ENCODE results near the gene TINAGL1. TPM values are rescaled to one million over a fixed set of nuclear protein-coding genes. Genes with fewer than 3 reads are reported as not detected.

The TINAGL1 gene
- total and polyA plus RNA-seq, 2 donors (not counting 3 experiments of a cell fraction or from before 2014, with no cell fraction given), result 312 to 477 TPM

DNA sequence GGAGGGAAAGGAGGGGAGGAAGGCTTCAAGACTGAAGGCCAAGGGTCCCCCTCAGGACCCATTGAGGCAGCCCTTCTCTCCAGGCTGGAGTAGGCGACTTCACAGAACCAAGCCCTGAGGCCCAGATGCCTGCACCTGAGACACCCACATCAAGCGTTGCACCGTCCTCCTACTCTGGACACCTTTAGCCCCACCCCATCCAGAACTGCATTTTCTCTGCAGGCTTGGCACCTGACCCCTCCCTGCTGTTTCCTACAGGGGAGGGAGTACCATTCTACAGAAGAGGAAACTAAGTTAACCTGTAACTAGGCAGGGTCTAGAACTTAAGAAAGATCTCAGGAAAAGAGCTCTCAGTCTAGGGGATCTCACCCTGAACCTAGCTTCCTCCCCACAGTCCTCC lies 56.3 kb downstream of the TINAGL1 start:
- H3K4me1 ChIP-seq (ENCODE audit: control insufficient read depth, extremely low read depth, insufficient read depth, low read length), result no peaks in the 10 kb centered on the region
- POLR2A ChIA-PET, result interaction anchor here (1.2 kb wide), 1 partner anchor 12 kb away, joined by 4 read pairs; the partner anchor contains the start of gene PEF1
- H3K9me3 ChIP-seq (replicated peaks; ENCODE audit: control insufficient read depth, insufficient read depth, low read length), result no peaks in the 10 kb centered on the region
- DNase-seq (ENCODE audit: low read depth, low spot score) (no peak), FAIRE-seq (no peak)
- BruUV-seq (replicated peaks), result no TSS peak
- CTCF ChIA-PET, result interaction anchor here (0.8 to 2.4 kb wide), 9 partner anchors 11 to 84 kb away, joined by 3 to 13 read pairs (median 4); partner anchors contain the start of gene PEF1
- H3K27ac ChIP-seq (ENCODE audit: insufficient read depth, low read depth, low read length), result no peak overlapping the region
- TF ChIP-seq JUN (IDR thresholded peaks at IDR 0.05; ENCODE audit: borderline replicate concordance, insufficient read depth, insufficient read length, low read depth) (no peak), EZH2 (IDR thresholded peaks at IDR 0.05; ENCODE audit: borderline replicate concordance, low read depth, low read length, severe bottlenecking) (no peak), POLR2AphosphoS5 (IDR thresholded peaks at IDR 0.05; ENCODE audit: insufficient read depth, low read depth, low read length) (no peak), FOS (IDR thresholded peaks at IDR 0.05; ENCODE audit: borderline replicate concordance, insufficient read depth, low read length) (no peak), MYC (IDR thresholded peaks at IDR 0.05; ENCODE audit: low read depth, low read length) (no peak), POLR2A (IDR thresholded peaks at IDR 0.05; ENCODE audit: low read depth, low read length) (no peak), GATA2 (IDR thresholded peaks at IDR 0.05; ENCODE audit: insufficient read depth, insufficient read length, low read depth, low read length) (no peak)
- TF ChIP-seq, protein P1, sequence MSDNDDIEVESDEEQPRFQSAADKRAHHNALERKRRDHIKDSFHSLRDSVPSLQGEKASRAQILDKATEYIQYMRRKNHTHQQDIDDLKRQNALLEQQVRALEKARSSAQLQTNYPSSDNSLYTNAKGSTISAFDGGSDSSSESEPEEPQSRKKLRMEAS (IDR thresholded peaks at IDR 0.05; ENCODE audit: insufficient read depth, insufficient read length), result no peak
- TF ChIP-seq, protein P2, sequence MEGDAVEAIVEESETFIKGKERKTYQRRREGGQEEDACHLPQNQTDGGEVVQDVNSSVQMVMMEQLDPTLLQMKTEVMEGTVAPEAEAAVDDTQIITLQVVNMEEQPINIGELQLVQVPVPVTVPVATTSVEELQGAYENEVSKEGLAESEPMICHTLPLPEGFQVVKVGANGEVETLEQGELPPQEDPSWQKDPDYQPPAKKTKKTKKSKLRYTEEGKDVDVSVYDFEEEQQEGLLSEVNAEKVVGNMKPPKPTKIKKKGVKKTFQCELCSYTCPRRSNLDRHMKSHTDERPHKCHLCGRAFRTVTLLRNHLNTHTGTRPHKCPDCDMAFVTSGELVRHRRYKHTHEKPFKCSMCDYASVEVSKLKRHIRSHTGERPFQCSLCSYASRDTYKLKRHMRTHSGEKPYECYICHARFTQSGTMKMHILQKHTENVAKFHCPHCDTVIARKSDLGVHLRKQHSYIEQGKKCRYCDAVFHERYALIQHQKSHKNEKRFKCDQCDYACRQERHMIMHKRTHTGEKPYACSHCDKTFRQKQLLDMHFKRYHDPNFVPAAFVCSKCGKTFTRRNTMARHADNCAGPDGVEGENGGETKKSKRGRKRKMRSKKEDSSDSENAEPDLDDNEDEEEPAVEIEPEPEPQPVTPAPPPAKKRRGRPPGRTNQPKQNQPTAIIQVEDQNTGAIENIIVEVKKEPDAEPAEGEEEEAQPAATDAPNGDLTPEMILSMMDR (IDR thresholded peaks at IDR 0.05; ENCODE audit: extremely low read depth in 1 of 2, insufficient read depth in 1 of 2, low read depth in 1 of 2, low read length in 2 of 2), result no peak
- peaks cover 22% of the 10 kb centered on the region for H3K79me2 ChIP-seq (ENCODE audit: control insufficient read depth, insufficient read depth, low read length)
- intact Hi-C loops (cut with micrococcal nuclease), result no loop called here
- H3K36me3 ChIP-seq (ENCODE audit: control insufficient read depth in 2 of 2, extremely low read depth in 1 of 2, insufficient read depth in 2 of 2, low read length in 2 of 2), result peaks cover 13 to 43% of the 10 kb centered on the region in 2 experiments
- no peak overlapping the region for H2AFZ ChIP-seq (ENCODE audit: low read depth, low read length)
- dilution Hi-C loops (cut with MboI; ENCODE audit: extremely low pct_ligation_motif_present, low sequenced_read_pairs), result no loop called here
- H4K20me1 ChIP-seq (replicated peaks; ENCODE audit: control insufficient read depth, extremely low read depth, insufficient read depth, low read length), result no peaks in the 10 kb centered on the region
- H3K9ac ChIP-seq (replicated peaks; ENCODE audit: extremely low read depth, insufficient read depth, low read length), result no peak overlapping the region
- no peak overlapping the region for H3K4me2 ChIP-seq (ENCODE audit: insufficient read depth, low read length)
- H3K27me3 ChIP-seq (ENCODE audit: control insufficient read depth in 2 of 2, insufficient read depth in 2 of 2, low read length in 2 of 2), result no peaks in the 10 kb centered on the region
- no peak overlapping the region for H3K4me3 ChIP-seq (replicated peaks in 1 of 3; ENCODE audit: insufficient read depth in 1 of 3, low read depth in 1 of 3, low read length in 3 of 3)
- no peaks in the 10 kb centered on the region for H3K9me1 ChIP-seq (replicated peaks; ENCODE audit: control insufficient read depth, extremely low read depth, insufficient read depth, low read length)

All from endothelial cell of umbilical vein (primary cell).